SK-N-DZ (cell line): ENCODE results near the gene PLPP6.
A peak's percentile ranks its signal among the peaks of the same experiment; 100 is the strongest.

Source experiments
- DNase-seq: peaks from one replicate; pipeline ENCODE4 v3.0.0-alpha.2; 2015; ENCODE audit warnings: low spot score

PLPP6 gene

GRCh38 chr9:4700091-4700490 lies 38.0 kb downstream of the PLPP6 start:
- no peak for DNase-seq

- DNase-seq = no peak
Measured at GRCh38 chr9:4700932-4701331, 38.8 kb downstream of the PLPP6 start.

GRCh38 chr9:4701526-4701925 lies 39.4 kb downstream of the PLPP6 start:
- DNase-seq = no peak

GRCh38 chr9:4704129-4704528 lies 42.0 kb downstream of the PLPP6 start:
- no peak for DNase-seq

GRCh38 chr9:4706021-4706420 lies 43.9 kb downstream of the PLPP6 start:
- DNase-seq = no peak

- no peak for DNase-seq
Measured at GRCh38 chr9:4706971-4707622, 45.0 kb downstream of the PLPP6 start.

- DNase-seq = no peak
Measured at GRCh38 chr9:4709380-4709779, 47.3 kb downstream of the PLPP6 start.

GRCh38 chr9:4713849-4714248 lies 51.8 kb downstream of the PLPP6 start:
- DNase-seq = peak; percentile 1

GRCh38 chr9:4714266-4715016 lies 52.3 kb downstream of the PLPP6 start:
- DNase-seq = no peak
